Astrocyte of the hippocampus (primary cell): ENCODE results near the gene SIRT7.

ENCODE experiments used
- DNase-seq: peaks from one replicate; pipeline ENCODE4 v3.0.0; 2011; ENCODE audit warnings: low read depth, low spot score

SIRT7 gene

DNA sequence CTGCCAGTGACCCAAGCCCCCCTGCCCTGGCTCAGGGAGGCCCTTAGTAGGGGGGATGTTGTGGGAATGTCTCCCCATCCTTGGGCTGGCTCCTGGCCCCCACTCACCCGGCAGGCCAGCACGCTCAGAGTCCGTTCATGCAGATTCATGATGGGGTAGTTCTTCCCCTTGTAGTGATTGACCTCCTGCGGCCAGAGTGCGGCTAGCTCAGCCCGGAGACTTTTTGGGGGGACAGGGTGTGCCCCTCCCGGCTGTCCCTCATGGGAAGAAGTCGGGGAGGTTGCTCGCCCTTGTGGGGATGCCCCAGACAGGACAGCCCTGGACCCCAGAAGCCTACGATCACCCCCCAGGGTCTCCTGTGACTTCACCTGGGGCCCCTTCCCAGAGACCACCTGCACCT is 12.0 kb downstream of the SIRT7 start:
- no peak for DNase-seq

DNA sequence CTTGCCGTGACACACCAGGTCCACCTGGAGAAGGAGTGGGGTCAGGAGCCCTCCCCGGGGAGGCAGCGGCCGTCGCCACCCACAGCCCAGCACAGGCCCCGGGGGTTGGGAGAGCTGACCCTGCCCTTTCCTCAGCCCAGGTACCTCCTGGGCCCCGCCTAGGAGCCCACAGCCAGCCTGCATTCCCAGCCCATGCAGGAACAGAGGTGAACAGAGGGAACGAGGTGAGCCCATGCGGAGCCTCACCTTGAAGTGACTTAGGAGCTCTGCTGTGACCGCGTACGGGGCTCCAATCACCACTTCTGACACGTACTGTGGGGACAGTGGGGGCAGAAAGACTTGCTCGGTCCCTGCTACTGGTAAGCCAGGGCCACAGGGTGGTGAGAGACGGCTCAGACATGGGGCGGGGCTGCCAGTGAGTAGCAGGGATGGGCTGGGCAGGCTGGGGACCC is 12.5 kb downstream of the SIRT7 start:
- no peak for DNase-seq

DNA sequence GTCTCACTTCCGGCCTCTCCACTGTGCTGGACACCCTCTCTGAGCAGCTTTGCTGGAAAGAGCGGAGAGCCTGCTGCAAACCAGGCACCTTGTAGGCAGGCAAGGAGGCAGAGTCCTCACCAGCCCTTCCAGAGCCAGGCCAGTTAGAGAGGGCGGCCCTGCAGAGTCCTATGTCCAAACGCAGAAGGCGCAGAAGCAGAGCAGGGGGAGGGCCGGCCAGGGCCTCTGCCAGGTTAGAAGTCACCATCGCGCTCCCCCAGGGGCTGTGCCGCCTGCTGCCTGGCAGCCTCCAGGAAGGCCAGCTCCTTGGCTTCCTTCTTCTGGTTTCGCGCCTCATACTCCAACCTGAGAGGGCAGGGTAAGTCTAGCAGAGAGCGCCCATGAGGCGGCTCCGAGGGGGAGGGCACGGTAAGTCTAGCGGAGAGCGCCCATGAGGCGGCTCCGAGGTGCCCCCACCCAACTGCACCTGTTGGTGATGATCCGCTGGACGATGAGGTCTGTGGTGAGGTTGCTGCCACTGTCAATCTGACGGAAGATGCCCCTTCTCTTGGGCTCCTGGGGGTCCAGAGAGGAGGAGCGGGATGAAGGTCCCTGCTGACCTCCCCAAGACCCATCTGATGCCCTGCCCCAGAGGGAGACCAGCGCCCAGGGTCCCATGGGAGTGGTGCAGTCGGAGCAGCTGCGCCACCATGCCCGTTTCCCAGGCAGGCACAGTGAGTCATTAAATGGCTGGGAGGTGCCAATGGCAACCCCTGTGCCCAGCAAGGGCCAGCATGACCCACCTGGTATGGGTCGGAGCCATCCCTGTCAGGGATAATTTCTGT is 13.2 kb downstream of the SIRT7 start:
- DNase-seq: no peak

DNA sequence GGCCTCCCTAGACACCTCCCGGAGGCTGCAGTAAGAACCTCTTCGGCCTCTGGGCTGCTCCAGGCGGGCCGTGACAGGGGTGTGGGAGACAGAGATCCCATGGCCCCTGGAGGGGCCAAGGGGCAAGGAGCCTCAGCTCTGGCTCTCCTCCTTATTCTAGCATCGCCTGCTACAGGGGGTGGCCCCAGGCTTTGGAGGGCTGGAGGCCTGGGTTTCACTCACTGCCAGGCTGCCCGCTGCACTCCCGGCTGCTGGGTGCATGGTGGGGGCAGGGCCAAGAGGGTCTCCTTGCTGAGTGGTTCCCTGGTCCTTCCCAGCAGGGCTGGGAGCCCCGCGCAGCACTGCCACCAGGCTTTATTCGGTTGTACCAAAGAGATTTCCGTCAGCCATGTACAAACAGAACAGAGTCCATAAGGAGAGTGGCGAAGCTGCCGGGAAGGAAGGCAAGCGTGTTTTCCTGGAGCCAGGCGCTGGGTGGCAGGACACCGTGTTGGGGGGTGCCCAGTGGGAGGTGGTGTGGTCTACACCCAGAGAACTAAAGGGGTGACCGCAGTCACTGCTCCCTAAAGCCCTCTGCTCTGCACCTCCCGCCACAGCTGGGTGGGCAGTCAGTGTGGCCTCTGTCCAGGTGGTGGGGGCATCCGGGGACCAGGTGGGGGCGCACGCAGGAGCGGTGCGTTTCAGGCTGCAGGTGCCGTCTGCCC is 13.9 kb downstream of the SIRT7 start:
- no peak for DNase-seq

DNA sequence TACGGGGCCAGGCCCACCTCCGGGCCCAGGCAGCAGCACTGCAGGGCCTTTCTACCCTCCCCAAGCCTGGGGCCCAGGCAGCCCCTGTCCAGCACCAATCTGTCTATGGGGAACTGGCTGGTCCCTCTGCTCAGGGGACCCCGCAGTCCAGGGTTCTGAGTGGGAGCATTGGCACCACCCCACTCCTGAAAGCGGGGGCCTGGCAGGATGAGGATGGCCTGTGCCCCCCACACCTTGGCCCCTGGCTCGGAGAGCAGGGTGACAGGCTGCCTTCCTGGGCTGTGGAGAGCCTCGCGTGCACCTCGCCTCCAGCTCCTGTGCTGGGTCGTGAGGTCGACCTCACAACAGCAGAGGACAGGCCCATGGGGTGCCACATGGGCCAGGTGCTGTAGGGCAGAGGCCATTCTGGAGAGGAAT is 14.6 kb downstream of the SIRT7 start:
- no peak for DNase-seq

DNA sequence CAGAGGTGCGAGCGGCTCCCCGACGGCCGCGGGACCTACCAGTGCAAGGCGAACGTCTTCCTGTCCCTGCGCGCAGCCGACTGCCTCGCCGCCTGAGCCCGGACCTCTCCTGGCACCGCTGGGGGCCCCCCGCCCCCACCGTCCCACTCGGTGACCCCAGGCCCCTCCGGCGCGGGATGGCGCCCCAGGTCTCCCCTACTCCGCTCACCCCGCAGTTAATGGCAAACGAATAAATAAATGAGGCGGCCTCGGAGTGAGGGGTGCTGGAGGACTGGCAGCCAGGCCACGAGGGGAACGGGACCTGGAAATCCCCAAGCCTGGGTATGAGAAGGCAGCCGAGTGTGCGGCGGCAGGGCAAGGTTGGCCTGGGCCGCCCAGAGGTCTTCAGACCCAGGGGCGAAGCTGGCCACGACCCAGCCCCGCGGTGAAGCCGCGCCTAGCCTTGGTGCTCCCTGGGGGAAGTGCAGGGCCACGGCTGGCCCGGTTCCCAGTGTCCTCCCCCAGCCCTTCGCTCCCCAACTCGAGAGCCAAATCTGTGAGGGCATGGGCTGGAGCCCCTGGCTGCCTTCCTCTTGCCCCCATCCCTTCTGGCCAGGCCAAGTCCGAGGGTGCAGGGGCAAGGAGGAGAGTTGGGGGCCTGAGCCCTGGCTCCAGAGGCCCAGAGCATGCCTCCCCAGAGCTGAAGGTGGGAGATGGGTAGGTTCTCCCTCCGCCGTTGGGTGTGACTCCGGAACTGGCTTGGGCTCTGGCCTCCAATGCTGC is 15.1 kb downstream of the SIRT7 start:
- DNase-seq: no peak

DNA sequence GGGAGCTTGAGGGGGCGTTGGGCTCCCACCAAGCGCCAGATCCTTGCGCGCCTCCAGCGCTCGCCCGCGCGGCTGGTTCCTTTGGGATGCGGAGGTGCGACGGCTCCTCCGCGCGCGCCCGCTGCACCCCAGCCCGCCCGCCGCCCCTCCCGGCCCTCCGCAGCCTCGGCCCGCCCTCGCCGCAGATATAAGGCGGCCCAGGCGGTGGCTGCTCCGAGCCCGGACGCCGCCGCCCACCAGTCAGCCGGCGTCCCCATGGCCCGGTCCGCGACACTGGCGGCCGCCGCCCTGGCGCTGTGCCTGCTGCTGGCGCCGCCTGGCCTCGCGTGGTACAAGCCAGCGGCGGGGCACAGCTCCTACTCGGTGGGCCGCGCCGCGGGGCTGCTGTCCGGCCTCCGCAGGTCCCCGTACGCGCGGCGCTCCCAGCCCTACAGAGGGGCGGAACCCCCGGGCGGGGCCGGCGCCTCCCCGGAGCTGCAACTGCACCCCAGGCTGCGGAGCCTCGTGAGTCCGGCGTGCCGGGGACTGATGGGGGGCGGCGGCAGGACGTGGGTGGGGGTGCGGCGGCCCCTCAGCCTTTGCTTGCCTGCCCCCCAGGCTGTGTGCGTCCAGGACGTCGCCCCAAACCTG is 15.8 kb downstream of the SIRT7 start, which contains the start of gene NPB:
NPB (plus strand) TSS at position 216 of the 630 bp plus-strand sequence; CDS start at position 256, 40 bp downstream.
- peak; percentile 61 for DNase-seq

DNA sequence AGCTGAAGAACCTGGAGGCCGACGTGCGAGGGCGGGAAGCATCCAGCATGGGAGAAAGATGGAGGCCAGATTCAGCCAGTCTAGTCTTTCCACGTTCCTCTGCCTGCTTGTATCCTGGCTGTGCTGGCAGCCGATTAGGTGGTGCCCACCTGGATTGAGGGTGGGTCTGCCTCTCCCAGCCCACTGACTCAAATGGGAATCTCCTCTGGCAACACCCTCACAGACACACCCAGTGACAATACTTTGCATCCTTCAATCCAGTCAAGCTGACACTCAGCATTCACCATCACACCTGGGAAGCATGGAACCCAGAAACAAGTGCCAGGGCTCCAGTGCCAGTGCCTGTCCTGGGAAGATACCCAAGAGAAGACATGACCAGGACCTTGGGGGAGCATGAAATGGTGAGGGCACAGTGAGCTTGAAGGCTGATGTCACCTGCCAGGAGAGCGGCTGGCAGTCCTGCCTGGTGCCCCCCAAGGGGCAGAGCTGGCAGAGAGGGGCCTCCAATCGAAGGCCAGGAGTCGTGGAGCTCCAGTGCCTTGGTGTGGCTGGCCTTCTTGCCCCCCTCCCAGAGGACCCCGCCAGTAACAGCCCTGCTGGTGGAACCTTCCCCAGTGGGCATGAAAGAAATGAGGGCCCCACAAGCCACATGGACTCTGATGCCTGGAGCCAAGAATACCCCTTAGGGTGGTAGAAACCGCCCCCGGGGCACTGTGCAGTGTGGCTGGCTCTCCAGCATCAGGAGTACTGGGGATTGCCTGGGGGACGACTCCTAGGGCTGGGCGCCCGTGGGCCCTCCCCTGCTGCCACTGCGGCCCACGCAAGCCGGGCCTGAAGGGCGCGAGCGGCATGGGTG is 16.6 kb downstream of the SIRT7 start:
- DNase-seq: no peak

DNA sequence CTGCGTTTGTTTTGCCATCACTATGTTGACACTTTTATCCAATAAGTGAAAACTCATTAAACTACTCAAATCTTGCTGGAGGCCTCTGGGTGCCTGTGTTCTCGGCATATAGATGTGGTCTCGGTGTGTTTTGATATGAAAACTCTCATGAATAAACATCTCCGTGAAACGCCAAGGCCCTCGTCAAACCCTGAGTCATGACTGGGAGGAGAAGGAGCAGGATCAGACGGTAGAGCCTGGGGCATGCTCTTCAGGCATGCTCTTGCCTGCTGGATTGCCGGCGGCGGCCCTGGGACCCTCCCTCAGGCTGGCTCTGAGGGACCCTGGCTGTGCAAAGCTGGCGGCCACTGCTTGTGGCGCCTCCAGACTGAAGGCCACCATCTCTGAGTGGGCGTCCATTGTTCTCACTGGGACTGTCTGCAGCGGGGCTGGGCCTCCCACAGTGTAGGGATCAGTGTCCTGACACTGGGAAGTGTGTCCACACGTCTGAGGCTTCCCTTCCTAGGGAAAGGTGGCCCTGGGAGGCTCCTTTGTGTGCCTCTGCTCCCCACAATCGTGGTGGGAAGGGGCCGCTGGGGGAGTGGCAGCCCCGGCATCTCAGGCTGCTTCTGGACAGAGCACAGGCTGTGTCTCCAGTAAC is 17.7 kb downstream of the SIRT7 start:
- DNase-seq: peak; percentile 63

DNA sequence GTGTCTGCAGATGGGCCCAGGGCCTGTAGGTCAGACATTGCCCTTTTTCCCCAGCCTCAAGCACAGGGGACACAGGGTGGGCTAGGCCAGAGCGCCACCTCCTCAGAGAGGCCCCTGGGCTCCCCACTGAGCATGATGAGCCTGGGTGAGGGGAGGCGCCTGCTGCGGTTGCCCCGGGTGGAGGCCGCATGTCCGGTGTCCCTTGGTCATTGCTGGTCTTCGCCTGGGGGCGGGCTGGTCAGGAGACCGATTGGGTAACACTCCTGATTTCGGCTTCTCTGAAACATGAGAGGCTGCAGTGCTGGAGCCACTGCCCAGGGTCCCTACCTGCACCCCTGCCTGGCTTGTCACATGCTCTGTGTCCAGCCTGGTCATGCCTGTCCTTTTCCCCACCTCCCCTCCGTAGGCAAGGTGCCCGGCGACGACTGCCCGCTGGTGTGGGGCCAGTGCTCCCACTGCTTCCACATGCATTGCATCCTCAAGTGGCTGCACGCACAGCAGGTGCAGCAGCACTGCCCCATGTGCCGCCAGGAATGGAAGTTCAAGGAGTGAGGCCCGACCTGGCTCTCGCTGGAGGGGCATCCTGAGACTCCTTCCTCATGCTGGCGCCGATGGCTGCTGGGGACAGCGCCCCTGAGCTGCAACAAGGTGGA is 18.3 kb downstream of the SIRT7 start:
- DNase-seq: no peak

DNA sequence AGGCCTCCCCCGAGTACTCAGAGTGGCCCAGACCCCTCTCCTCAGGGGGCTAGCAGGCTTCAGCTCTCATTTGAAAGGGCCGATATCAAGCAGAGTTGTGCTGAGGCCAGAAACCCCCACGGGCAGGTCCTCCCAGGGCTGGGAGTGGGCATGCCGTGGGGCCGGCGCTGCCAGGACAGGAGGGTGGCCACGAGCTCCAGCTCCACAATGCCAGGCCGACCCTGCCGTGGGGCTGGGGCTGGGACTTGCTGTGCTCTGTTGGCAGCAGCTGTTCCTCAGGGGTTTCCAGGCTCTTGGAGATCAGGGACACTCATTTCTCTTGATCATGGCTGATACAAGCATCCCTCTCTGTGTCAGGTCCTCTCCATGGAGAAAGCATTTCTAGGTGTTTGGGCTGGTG is 19.1 kb downstream of the SIRT7 start:
- no peak for DNase-seq

DNA sequence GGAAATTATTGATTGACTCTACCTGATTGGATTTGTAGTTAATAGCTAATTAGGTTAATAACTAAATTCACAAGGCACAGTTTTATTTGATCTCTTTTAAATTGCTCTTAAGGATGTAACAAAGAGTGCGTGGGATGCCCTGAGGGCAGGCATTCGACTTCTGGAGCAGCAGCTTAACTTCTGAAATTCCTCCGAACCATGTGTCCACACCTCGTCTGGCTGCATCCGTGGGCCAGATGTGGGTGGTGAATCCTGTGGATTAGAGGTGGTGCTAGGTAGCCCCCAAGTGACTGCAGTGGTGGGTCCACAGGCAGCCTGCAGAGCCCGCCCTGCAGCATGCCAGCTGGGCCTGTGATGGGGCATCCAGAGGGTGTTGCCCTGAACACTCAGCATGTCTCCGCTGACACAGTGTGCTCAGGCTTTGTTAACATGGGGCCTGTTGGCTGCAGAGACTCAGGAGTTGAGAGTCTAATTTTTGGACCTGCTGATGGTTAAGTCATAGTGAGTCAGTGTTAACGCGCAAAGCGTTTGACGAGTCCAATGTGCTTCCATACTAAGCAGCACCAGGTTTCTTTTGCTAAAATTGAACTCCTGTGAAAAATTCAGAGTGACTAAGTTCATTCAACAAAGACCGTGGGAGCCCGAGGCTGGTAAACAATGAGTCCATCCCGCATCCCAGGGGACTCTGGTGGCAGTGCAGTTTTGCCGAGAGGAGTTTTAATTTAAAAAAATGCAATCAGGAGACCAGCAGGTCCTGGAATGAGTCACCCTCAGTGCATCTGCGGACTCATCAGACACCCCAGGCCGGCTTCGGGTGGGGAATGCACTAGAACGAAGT is 19.7 kb downstream of the SIRT7 start:
- peak; percentile 84 for DNase-seq

DNA sequence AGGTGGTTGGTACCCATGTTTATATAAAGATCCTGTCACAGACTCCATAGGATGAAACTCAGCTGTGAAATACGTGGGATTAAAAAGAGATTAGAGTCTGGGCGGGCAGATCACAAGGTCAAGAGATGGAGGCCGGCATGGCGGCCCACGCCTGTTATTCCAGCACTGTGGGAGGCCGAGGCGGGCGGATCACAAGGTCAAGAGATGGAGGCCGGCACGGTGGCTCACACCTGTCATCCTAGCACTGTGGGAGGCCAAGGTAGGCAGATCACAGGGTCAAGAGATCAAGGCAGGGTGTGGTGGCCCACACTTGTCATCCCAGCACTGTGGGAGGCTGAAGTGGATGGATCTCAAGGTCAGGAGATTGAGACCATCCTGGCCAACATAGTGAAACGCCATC is 22.6 kb downstream of the SIRT7 start:
- DNase-seq: no peak

DNA sequence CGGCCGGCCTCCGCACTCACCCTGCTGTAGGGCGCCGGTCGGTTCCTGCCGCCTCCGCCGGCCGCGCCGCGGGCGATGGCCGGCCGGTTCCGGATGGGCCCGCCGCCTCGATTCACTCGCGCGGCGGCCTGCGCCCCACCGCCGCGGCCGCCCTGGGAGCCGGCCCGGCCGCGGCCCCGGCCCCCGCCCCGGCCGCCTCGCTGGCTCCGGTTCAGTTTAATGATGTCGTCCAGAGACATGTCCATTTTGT is 26.7 kb downstream of the SIRT7 start:
- no peak for DNase-seq

DNA sequence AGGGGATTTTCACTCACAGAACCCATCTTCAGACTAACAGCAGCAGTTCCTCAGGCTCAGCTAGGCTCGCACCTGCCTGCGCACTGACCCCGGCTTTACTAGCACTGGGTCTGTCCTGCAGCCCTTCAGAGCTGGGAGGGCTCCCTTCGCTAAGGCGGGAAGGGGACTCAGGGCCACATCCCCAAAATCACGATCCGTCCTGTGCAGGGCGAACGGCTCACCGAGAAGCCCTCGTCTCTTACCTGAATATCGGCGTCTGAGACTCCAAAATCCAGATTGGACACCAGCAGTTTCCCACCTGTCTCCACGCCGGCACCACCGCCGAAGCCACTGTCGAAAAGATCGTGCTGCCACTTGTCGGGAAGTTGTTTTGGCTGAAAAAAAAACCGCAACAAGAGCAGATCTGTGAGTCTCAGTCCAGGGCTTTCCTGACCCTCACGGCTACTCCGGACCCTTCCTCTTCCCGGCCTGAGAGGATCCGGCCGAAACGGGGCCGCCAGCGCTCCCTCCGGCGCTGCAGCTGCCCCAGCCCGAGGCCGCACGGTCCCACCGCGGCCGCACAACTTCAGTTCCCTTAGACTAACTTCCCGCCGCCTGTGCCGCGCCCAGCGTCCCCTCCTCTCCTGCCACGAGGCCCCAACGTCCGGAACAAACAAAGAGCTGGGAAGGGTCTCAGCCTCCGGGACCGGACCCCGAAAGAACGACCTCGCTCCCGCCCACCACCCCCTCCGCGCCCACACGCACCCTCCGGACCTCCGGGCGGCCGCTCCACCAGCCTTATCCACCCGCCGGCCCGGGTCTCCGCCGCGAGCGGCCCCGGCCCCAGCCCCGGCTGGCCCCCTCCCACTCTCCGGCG is 27.3 kb downstream of the SIRT7 start:
- peak; percentile 37 for DNase-seq

DNA sequence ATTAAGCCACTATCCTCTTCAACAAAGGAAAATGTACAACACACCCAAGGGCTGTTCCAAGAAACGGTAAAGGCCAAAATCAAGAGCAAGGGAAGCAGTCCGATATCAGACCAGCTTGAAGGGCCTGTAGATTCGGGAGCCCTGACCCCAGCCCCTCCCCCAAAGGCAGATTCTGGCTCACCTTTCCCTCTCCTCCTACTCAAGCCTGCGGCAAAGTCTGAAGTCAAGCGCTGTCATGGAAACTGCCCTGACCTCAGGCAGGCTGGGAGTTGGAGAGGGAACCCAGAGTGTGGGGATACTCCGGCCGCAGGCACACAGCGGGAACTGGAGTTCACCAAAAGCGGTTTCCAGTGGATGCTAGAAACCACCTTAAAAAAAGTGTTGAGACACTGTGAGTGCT is 28.4 kb downstream of the SIRT7 start:
- DNase-seq: no peak

DNA sequence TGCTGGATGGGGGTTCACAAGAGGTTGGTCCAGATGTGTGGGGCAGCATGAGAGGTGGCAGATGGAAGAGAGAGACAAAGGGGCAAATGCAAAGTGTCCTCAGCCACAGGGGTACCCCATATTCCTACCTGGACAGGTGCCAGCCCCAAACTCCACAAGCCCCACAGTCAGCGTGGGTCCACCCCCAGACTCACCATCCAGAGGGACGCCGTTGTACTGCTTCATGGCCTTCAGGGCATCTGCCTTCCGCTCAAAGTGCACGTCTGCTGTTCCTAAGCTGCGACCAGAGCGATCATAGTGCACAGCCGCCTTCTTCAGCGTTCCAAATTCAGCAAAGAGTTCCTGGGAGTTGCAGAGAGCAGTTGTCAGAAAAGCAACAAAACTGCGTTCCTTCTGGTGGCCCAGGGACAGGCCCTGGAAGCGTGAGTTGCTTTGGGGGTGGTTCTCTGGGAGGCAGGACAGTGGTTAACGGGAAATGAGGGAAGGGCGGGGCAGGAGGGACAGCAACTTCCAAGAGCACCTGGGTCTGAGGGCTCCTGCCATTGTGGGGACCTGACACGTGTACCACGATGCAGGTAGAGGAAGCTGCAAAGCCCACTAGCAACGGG is 28.9 kb downstream of the SIRT7 start:
- no peak for DNase-seq
